ENCODE measurements around the gene GABRB2.
"Not testable (repeated sequence)": the region's sequence is repeated elsewhere in the genome, so short reads cannot be mapped to it uniquely, and the experiment has no call there.

GABRB2 gene

DNA sequence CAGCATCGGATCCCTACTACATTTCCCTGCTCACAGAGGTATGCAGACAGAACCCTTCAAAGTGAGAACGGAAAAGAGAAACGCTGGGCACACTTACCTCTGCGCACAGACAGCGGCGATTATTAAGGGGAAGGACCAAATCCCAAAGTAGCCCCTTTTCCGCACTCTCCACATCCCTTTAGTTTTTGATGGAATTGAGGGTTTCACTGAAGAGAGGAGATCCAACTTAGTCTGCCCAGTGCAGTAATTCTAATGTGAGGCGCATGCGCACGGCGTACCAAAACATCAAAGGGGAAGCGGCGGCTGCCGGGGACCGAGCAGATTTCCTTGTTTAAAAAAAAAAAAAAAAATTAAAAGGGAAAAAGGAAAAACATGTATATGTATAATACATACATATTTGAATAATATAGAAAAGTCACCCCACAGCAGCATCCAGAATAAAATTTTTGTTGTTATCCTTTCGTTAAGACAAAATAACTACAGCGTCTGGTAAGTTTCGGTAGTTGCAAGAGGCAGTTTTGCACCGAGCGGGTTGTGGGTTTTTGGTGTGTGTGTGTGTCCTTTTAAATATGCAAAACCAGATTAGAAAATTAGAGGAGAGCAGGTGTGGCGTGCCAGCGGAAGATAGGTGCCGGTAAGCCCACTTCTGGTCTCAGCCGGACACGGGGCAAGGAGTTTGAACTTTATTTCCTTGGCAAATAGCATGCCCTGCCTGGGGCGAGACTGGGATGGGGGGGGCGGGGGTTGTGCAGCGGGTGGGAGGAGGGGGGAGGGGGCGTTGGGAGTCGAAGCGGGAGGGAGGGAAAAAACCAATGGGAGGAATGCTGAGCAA, at the start of gene GABRB2:
TSS of gene GABRB2 (minus strand) at position 256 of the 832 bp plus-strand sequence. CDS start at position 174, 82 bp downstream.
- H3K4me3 ChIP-seq (ENCODE audit: low read depth, low read length) = peak within 1 kb of the TSS; percentile 45
- no peak for DNase-seq (ENCODE audit: low read depth)

DNA sequence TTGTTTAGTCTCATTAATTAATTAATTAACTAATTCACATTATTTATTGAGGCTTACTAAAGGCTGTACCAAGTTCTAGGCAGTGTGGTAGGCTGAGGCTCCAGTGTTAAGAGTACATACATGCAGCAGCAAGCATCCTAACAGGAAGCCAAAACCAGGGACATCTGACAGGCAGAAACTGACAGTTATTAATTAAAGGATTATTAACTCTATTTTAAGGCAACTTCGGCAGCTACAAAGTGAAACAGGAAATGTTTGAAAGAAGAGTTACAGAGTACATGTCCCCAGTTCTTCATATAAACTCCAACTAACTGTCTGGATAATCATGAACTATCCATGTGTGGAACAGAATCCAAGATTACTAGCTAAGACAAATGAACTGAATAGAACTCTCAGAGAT, 39.3 kb upstream of the GABRB2 start:
- H3K4me3 ChIP-seq (ENCODE audit: low read depth, low read length) = no peak overlapping the region
- no peak for DNase-seq (ENCODE audit: low read depth)

GRCh38 chr5:161580621-161581020, 34.1 kb upstream of the GABRB2 start:
- no peak overlapping the region for H3K4me3 ChIP-seq (ENCODE audit: low read depth, low read length)

DNA sequence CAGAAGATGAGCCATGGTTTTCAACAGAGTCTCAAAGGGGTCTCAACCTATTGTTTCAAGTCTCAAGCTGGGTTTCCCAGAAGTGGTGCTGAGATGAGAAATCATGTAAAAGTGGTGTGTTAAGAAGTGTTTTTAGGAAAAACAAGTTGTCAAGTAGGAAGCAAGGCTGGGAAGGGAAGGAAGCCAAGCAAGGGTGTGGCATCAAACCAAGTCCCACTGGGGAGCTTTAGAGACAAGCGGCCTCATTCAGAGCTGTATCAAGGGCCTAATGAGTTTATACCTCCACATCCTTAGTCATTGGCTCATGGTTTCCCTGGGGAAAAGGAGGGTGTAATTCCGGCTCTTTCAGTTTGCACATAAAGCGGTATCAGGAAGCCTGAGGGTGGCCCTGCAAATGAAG, 26.4 kb upstream of the GABRB2 start:
- no peak for DNase-seq (ENCODE audit: low read depth)
- no peak overlapping the region for H3K4me3 ChIP-seq (ENCODE audit: low read depth, low read length)

More at GRCh38 chr5:161580621-161581020, 34.1 kb upstream of the GABRB2 start:
- no peak for DNase-seq (ENCODE audit: low read depth)

GRCh38 chr5:161566081-161566480, 19.6 kb upstream of the GABRB2 start:
- DNase-seq (ENCODE audit: low read depth) = no peak
- H3K4me3 ChIP-seq (ENCODE audit: low read depth, low read length) = no peak overlapping the region

- DNase-seq (ENCODE audit: low read depth) = no peak
- H3K4me3 ChIP-seq (ENCODE audit: low read depth, low read length) = no peak overlapping the region
Measured at GRCh38 chr5:161562446-161562845, 15.9 kb upstream of the GABRB2 start.

- H3K4me3 ChIP-seq (ENCODE audit: low read depth, low read length) = no peak overlapping the region
- DNase-seq (ENCODE audit: low read depth) = no peak
Measured at GRCh38 chr5:161549106-161549505, 2.6 kb upstream of the GABRB2 start.

DNA sequence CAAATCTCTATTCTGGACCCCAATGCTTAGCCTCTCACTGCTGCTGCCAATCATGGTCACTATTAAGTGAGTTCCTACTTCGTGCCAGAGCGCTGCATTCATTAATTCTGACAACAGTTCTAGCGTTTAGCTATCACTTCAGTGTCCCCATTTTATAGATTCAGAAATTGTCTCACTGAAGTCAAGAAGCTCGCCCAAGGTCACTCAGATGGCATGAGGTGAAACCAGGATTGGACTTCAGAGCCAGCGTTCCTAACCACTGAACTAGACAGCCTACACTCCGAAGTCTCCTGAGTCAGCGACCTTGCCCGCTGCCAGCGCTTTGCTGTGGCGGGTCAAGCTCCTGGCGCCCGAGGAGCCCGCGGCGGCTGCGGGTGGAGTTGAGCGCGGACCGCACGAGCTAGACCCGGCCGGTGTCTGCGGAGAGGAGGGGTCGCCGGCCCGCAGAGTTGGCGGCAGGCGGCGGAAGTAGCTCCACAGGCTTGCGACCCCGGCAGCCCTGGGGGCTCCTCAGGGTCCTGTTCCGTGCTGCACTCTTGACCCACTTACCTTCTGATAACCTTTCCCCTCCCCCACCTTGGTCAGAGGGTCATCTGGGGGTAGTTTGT, 2.1 kb upstream of the GABRB2 start:
- H3K4me3 ChIP-seq (ENCODE audit: low read depth, low read length) = no peak overlapping the region

GRCh38 chr5:161547738-161548486, 1.4 kb upstream of the GABRB2 start:
- DNase-seq (ENCODE audit: low read depth) = no peak
- peak overlapping the region; percentile 45 for H3K4me3 ChIP-seq (ENCODE audit: low read depth, low read length)

More for the DNA sequence above, 2.1 kb upstream of the GABRB2 start:
- DNase-seq (ENCODE audit: low read depth) = no peak

DNA sequence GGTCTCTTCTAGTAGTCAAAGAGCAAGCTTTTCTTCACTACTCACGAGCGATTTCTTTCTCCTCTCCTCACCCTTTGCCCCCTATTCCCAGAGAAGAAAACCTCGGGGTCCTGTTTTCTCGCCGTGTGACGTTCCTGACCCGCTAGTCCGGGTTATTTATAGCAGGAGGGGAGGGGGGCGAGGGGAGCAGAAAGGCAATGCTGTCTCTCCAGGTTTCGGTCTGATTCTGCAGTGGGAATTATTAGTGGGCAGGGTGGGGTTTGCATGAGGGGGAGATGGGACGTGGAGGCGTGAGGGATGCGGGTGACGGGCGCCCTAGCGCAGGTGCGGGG, 847 bp upstream of the GABRB2 start:
- peak overlapping the region; percentile 45 for H3K4me3 ChIP-seq (ENCODE audit: low read depth, low read length)
- DNase-seq (ENCODE audit: low read depth) = no peak

GRCh38 chr5:161546095-161546469, 443 bp downstream of the GABRB2 start:
- DNase-seq (ENCODE audit: low read depth) = no peak
- peak overlapping the region; percentile 45 for H3K4me3 ChIP-seq (ENCODE audit: low read depth, low read length)

DNA sequence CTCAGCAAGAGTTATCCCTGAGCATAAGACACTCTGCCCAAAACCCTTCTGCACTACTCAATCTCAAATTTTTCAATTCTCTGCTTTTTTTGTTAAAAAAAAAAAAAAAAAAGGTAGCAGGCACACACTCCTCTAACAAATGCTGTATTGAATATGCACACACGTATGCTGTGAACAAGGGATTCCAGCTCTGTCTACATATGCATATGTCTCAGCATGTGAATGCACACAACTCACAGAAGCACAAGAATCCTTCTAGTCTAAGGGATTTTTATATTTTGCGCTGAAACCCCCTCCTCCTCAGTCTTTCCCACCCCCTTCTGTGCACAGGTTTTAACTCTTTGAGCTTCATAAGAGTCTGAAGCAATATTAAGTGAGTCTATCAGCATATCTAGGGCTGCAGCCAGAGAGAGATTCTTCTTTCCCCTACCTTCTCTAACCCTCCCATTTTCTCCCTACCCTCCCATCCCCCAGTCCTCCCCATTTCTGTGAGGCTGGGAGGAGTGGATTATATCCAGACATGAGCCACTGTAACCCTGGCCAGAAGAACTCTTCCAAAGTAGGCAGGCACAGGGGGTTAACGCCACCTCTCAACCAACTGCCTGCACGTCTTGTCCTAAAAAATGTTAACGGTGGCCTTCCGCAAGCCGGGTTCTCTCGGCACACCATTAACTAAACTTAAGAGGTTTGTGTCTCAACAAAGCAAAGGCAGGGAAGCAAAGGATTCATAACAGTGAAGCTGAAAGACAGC, 1.0 kb downstream of the GABRB2 start:
- H3K4me3 ChIP-seq (ENCODE audit: low read depth, low read length) = no peak overlapping the region
- DNase-seq (ENCODE audit: low read depth) = no peak

GRCh38 chr5:161544350-161544765, 2.2 kb downstream of the GABRB2 start:
- H3K4me3 ChIP-seq (ENCODE audit: low read depth, low read length) = no peak overlapping the region
- DNase-seq (ENCODE audit: low read depth) = peak; percentile 4

- no peak overlapping the region for H3K4me3 ChIP-seq (ENCODE audit: low read depth, low read length)
- no peak for DNase-seq (ENCODE audit: low read depth)
Measured at GRCh38 chr5:161539016-161539415, 7.5 kb downstream of the GABRB2 start.

- no peak for DNase-seq (ENCODE audit: low read depth)
- H3K4me3 ChIP-seq (ENCODE audit: low read depth, low read length) = no peak overlapping the region
Measured at GRCh38 chr5:161535762-161536161, 10.8 kb downstream of the GABRB2 start.

GRCh38 chr5:161530700-161531099, 15.8 kb downstream of the GABRB2 start:
- DNase-seq (ENCODE audit: low read depth) = no peak
- H3K4me3 ChIP-seq (ENCODE audit: low read depth, low read length) = no peak overlapping the region

- no peak for DNase-seq (ENCODE audit: low read depth)
- no peak overlapping the region for H3K4me3 ChIP-seq (ENCODE audit: low read depth, low read length)
Measured at GRCh38 chr5:161513942-161514341, 32.6 kb downstream of the GABRB2 start.

GRCh38 chr5:161507591-161507990, 38.9 kb downstream of the GABRB2 start:
- H3K4me3 ChIP-seq (ENCODE audit: low read depth, low read length) = no peak overlapping the region
- DNase-seq (ENCODE audit: low read depth) = no peak

GRCh38 chr5:161505160-161505559, 41.4 kb downstream of the GABRB2 start:
- DNase-seq (ENCODE audit: low read depth); H3K4me3 ChIP-seq (ENCODE audit: low read depth, low read length): not testable (repeated sequence)

DNA sequence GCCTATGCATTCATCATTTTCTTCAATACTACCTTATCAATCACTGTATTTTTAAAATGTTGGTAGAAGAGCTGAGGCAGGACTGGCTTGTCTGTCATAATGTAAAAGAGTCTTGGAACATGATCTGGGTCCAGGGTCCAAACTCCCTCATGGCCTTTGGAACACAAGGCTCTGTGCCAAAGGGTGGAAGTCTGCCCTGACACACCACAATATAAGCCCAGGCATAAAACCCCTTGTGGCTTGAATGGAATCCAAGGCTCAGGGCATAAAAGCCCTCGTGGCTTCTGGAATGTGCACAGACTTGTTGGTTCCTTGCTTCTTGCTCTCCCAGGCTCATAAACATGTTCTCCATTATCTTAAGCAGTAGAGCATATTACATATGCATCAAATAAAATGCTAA, 48.0 kb downstream of the GABRB2 start:
- DNase-seq (ENCODE audit: low read depth) = no peak
- H3K4me3 ChIP-seq (ENCODE audit: low read depth, low read length) = no peak overlapping the region
